ENCODE results near the gene RING1.

RING1 gene

DNA sequence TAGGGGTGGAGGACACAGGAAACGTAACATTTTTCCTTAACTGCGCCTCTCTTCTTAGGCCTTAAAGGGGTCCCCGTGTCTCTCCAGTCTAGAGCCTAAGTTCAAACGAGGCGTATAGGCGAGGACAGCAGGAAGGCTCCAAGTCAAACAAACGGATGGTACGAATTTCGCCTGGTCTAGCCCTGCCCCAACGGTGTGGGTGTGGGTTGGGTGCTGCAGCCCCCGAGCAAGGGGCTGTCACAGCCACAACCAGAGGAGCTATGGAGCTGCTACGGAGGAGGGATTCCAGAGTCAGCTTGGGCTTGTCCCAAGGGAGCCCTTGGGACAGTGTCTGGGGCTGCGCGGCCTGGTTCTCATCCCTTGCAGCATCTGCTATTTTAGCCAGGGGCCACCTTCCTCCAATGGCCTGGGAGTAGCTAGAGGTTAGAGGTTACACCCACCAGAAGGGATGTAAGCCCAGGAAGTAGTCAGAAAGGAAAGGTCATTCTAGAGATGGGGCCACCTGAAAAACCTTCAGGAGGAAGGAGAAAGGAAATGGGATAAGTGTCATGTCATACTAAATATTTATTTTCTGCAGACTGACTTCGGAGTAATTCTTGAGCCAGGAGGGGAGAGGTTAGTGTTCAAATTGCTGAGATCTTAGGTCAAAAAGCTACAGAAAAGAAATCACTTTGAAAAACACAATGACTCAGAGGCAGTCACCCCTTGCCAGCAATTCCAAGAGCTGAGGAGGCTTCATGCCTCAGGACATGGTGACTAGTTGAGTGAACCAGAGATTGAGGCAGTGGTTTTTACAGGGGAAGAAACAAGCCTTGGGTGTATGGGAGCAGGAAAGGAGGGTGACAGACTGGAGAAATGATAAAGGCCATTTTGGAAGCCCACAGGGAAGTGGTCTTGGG, 41.7 kb downstream of the RING1 start:
- DNase-seq = no peak

DNA sequence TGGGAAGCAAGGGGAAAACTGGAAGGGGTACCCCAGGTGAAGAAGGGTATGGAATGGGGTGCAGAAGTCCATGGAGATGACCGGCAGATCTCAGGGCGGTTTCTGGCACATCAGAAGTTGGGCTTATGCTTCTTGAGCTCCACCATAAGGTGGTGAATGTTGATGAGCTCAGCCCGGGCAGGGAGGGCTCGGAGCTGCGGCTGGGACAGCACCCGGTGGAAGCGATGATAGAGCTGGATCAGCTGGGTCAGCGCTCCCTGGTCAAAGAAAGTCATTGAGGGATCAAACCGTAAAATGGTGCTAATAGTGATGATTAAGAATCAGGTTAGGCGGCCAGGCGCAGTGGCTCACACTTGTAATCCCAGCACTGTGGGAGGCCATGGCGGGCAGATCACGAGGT, 42.4 kb downstream of the RING1 start:
- DNase-seq = no peak

- no peak for DNase-seq
These were observed 43.2 kb downstream of the RING1 start for GRCh38 chr6:33251395-33252012.

DNA sequence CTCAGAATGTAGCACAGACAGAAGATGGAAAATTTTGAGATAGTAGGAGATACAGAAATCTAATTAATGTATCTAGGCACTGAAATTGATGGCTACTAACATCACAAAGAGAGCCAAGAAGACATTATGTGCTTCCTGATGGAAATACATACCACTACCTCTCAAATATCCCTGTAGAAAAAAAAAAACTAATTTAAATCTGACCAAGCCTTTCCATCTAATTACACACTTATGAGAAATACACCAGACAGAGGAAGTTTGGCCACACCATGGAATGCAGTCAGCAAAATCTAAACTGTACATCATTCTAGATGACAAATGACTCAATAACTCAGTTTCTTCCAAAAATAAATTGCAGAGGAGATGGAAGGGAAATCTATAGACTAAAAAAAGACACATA, 44.5 kb downstream of the RING1 start:
- DNase-seq = no peak

- DNase-seq = no peak
These were observed 46.3 kb downstream of the RING1 start for GRCh38 chr6:33254591-33254990.

DNA sequence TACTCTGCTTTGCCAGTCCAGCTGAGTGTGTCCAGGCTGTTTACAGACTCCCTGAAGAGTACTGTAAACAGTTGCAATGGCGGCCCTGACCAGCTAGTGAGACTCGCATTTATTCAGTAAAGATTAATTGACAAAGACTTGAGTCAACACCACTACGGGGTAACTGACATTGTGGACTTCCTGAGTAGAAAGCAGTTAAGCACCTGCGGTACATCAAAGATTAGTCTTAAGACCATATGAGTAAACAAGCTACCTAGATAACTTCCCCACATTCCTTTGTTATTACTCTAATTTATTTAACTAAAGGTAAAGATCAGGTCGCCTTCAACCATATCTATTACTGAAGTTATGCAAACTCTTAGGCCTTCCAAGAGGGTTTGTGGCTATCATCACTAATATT, 50.7 kb downstream of the RING1 start:
- DNase-seq = no peak
